Body of pancreas (tissue), 4 donors: ENCODE results near the gene SLCO3A1. TPM values are rescaled to one million over a fixed set of nuclear protein-coding genes. Genes with fewer than 3 reads are reported as not detected.
A peak's percentile ranks its signal among the peaks of the same experiment; 100 is the strongest.

Experiments
- ATAC-seq: fragments of 150-250 bp; one replicate; pipeline ENCODE4 v1.9.1; 2016
- DNase-seq, 4 donors: peaks; one replicate each; pipeline ENCODE4 v3.0.0-alpha.2; 2019
- H3K27ac ChIP-seq, 4 donors: fragments of 200-600 bp; sonication (generic); 1 replicate in 3 of 4; 2 replicates in 1 of 4; pipeline versions ENCODE4 v1.5.1 to v1.6.1; 2016 to 2019; ENCODE audit warnings: mild to moderate bottlenecking in 1 of 4, mixed read lengths in 1 of 4, moderate library complexity in 1 of 4
- H3K27me3 ChIP-seq, 2 donors: fragments of 200-600 bp; sonication (generic); one replicate each; pipeline ENCODE4 v1.6.0; 2016; ENCODE audit warnings: mild to moderate bottlenecking in 1 of 2
- H3K36me3 ChIP-seq, 2 donors: fragments of 200-600 bp; sonication (generic); replicated peaks in 1 of 2; 2 replicates each; pipeline ENCODE4 v1.5.1; 2016; ENCODE audit warnings: low read depth in 2 of 2; ENCODE audit not compliant: insufficient read depth in 1 of 2
- H3K4me1 ChIP-seq: fragments of 200-600 bp; sonication (generic); one replicate; pipeline ENCODE4 v1.6.0; 2016
- H3K4me3 ChIP-seq, 2 donors: fragments of 200-600 bp; sonication (generic); 1 replicate in 1 of 2; 2 replicates in 1 of 2; pipeline ENCODE4 v1.5.1; 2016 to 2019
- H3K9me3 ChIP-seq, 3 donors: fragments of 200-600 bp; sonication (generic); 1 replicate in 2 of 3; 2 replicates in 1 of 3; pipeline ENCODE4 v1.5.1; 2016
- CTCF ChIP-seq, 7 experiments: fragments of 450-650 bp in 4 of 7; fragments of 200-600 bp in 3 of 7; sonication (generic) in 3 of 7; IDR thresholded peaks; one replicate each; pipeline ENCODE4 v1.5.1; 2016 to 2019; ENCODE audit warnings: antibody characterized with exemption in 7 of 7
- POLR2A ChIP-seq, 3 donors: fragments of 450-650 bp; IDR thresholded peaks; one replicate each; pipeline ENCODE4 v1.6.1; 2016; ENCODE audit warnings: antibody characterized with exemption in 3 of 3, mild to moderate bottlenecking in 2 of 3
- WGBS, 2 donors: methylation state at CpG; one replicate each; pipeline ENCODE4 v1.1.5; 2017; 5-methylcytosine and 5-hydroxymethylcytosine counted together
- intact Hi-C: fragments of 100-400 bp; cut with DNase I; formaldehyde crosslinking; loops from one replicate; pipeline ENCODE4 v1.15.1; 2023
- total RNA-seq, 2 donors: library from RNA; depleted of rRNA; stranded (reverse); fragments of >200 nt; gene quantifications; one replicate each; pipeline ENCODE4 v1.1.0, GENCODE V29; 2016

The SLCO3A1 gene
- total RNA-seq, 2 donors from 2014 or later: 5.7 to 12.9 TPM

GRCh38 chr15:92117261-92117731, 263.8 kb downstream of the SLCO3A1 start:
- no peaks in the 10 kb centered on the region for H3K4me1 ChIP-seq
- TF ChIP-seq POLR2A (IDR thresholded peaks at IDR 0.05) (no peak), CTCF (IDR thresholded peaks at IDR 0.05) (no peak)
- no peak overlapping the region for H3K4me3 ChIP-seq
- H3K36me3 ChIP-seq: no peaks in the 10 kb centered on the region
- no peaks in the 10 kb centered on the region for H3K9me3 ChIP-seq
- peak in 2 of 4 donors; percentile 12 to 20 for DNase-seq
- H3K27me3 ChIP-seq: no peaks in the 10 kb centered on the region
- H3K27ac ChIP-seq: no peak overlapping the region
- intact Hi-C loops: no loop called here
- WGBS, 2 donors: 16 to 32% methylated on average over 11 of the region's 11 CpGs
- peak; percentile 33 for ATAC-seq

DNA sequence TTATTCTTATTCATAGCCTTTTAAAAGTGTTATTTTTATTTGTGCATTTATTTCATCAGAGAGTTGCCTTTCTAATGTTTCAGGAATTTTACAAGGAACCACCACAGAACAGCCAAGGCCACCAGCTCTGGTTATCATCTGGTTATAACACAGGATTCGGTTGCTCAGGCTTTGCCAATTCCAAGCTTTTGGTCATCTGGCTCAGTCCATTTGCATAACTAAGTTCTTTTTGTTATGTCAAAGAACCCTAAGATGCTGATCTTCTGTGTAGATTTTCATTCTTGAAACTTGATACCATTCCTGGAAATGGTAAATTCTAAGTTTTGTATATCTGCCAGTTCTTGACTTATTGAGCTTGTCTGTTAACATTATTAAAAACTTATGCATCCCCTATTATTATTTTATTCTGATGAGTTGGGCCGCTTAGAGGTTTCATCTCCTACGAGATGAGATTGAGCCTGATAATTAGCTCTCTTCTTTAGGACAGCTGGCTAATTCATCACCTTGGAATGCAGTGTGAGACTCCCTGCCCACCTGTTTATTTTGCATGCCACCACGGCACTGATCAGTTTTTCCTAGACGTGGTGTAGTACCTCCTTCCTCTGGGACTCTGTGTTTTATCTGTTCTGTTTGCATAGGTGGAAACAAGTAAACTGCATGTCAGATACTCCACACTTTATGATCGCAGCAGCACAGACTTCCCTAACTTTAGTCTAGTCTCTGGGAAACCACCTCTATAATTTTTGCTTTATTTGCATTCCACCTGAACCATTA, 264.8 kb downstream of the SLCO3A1 start:
- 55% methylated on average over 6 of the region's 6 CpGs for WGBS, 2 donors
- Histone ChIP-seq H3K27me3 (no peaks in the 10 kb centered on the region), H3K27ac (no peak overlapping the region), H3K4me1 (no peaks in the 10 kb centered on the region), H3K36me3 (no peaks in the 10 kb centered on the region), H3K4me3 (no peak overlapping the region), H3K9me3 (no peaks in the 10 kb centered on the region)
- ATAC-seq (no peak), DNase-seq (no peak)
- intact Hi-C loops: no loop called here
- TF ChIP-seq POLR2A (IDR thresholded peaks at IDR 0.05): no peak
- TF ChIP-seq CTCF (IDR thresholded peaks at IDR 0.05): no peak

DNA sequence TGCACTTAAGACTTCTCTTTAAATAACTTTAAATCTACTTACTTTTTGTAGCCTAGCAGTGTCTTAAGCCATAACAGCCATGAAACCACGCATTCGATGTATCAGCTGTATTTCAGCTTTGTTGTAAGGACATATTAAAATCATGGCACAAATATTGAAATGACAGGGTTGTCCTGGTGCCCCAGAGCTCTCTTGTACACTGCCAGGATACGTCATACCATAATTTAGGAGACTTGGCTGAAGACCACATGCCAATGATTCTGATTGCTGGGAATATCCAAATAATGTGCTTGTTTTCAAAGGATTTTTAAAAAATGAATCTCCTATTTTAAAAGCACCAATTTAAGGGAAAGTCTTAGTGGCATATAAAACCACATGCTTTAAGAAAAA, 265.4 kb downstream of the SLCO3A1 start:
- Histone ChIP-seq H3K27me3 (no peaks in the 10 kb centered on the region), H3K27ac (no peak overlapping the region), H3K4me1 (no peaks in the 10 kb centered on the region), H3K36me3 (no peaks in the 10 kb centered on the region), H3K9me3 (no peaks in the 10 kb centered on the region), H3K4me3 (no peak overlapping the region)
- intact Hi-C loops: no loop called here
- WGBS, 2 donors: 86 to 88% methylated on average over 3 of the region's 3 CpGs
- TF ChIP-seq CTCF (IDR thresholded peaks at IDR 0.05) (no peak), POLR2A (IDR thresholded peaks at IDR 0.05) (no peak)
- ATAC-seq (no peak), DNase-seq (no peak)

- no peak overlapping the region for H3K4me3 ChIP-seq
- intact Hi-C loops: no loop called here
- H3K27ac ChIP-seq: no peak overlapping the region
- H3K27me3 ChIP-seq: no peaks in the 10 kb centered on the region
- DNase-seq (no peak), ATAC-seq (no peak)
- H3K36me3 ChIP-seq: no peaks in the 10 kb centered on the region
- H3K4me1 ChIP-seq: no peaks in the 10 kb centered on the region
- H3K9me3 ChIP-seq: no peaks in the 10 kb centered on the region
- 71 to 75% methylated on average over 5 to 6 of the region's 6 CpGs for WGBS, 2 donors
- no peak for TF ChIP-seq CTCF (IDR thresholded peaks at IDR 0.05)
- no peak for TF ChIP-seq POLR2A (IDR thresholded peaks at IDR 0.05)
These were observed 266.7 kb downstream of the SLCO3A1 start for GRCh38 chr15:92120094-92120795.
